H1 (cell line): ENCODE measurements around the gene ANLN. TPM values are rescaled to one million over a fixed set of nuclear protein-coding genes. Genes with fewer than 3 reads are reported as not detected.

Experiments
- CTCF ChIA-PET: fragments of 300-600 bp; sonication (Branson Sonifier 250); formaldehyde crosslinking; loops from one replicate; lab custom pipeline; 2021; ENCODE audit not compliant: partially characterized antibody; lab: Charles Lee
- POLR2A ChIA-PET: fragments of 300-600 bp; sonication (Branson Sonifier 250); formaldehyde crosslinking; loops from one replicate; lab custom pipeline; 2021; ENCODE audit warnings: inconsistent platforms; ENCODE audit not compliant: partially characterized antibody; lab: Charles Lee
- DNase-seq, 2 experiments: peaks; one replicate each; pipeline versions ENCODE4 v3.0.0 to v3.0.0-alpha.2; 2010 to 2022; ENCODE audit warnings: low spot score in 2 of 2, low read depth in 1 of 2, mixed read lengths in 1 of 2
- FAIRE-seq: peaks from 2 replicates; lab custom pipeline; 2011; peaks lifted over from hg19 to GRCh38; lab: Jason Lieb, UNC
- H2AFZ ChIP-seq: 2 replicates; pipeline ENCODE4 v1.8.1; 2012; ENCODE audit warnings: low read length, inconsistent platforms
- H2AK5ac ChIP-seq: 2 replicates; pipeline ENCODE4 v1.6.1; 2013; ENCODE audit warnings: low read depth, low read length
- H2BK120ac ChIP-seq: replicated peaks from 2 replicates; pipeline ENCODE3; 2013; ENCODE audit warnings: low read depth, low read length, inconsistent platforms
- H2BK12ac ChIP-seq: 2 replicates; pipeline ENCODE4 v1.6.1; 2013; ENCODE audit warnings: low read depth, low read length
- H2BK15ac ChIP-seq: 2 replicates; pipeline ENCODE4 v1.6.1; 2013; ENCODE audit warnings: low read length
- H2BK20ac ChIP-seq: 2 replicates; pipeline ENCODE4 v1.6.1; 2013; ENCODE audit warnings: low read length
- H2BK5ac ChIP-seq: 2 replicates; pipeline ENCODE4 v1.6.1; 2013; ENCODE audit warnings: low read depth, low read length
- H3K14ac ChIP-seq: 2 replicates; pipeline ENCODE4 v1.6.1; 2013; ENCODE audit warnings: inconsistent platforms; ENCODE audit not compliant: insufficient read length
- H3K18ac ChIP-seq: 2 replicates; pipeline ENCODE4 v1.6.1; 2013; ENCODE audit warnings: low read length; ENCODE audit errors: extremely low read depth
- H3K23ac ChIP-seq: 2 replicates; pipeline ENCODE4 v1.6.1; 2013; ENCODE audit warnings: inconsistent platforms; ENCODE audit not compliant: insufficient read length
- H3K23me2 ChIP-seq: 2 replicates; pipeline ENCODE4 v1.6.1; 2013; ENCODE audit warnings: low read depth, low read length
- H3K27ac ChIP-seq: 2 replicates; pipeline ENCODE4 v1.6.1; 2011; ENCODE audit warnings: low read depth, low read length, inconsistent platforms
- H3K27me3 ChIP-seq, 4 experiments: replicated peaks in 1 of 4; 1 replicate in 1 of 4; 2 replicates in 3 of 4; pipeline versions ENCODE4 v1.6.1 to v1.8.1; 2011 to 2013; ENCODE audit warnings: low read length in 3 of 4, mild to moderate bottlenecking in 3 of 4, inconsistent platforms in 2 of 4, mixed read lengths in 2 of 4, moderate library complexity in 1 of 4; ENCODE audit not compliant: control insufficient read depth in 3 of 4, insufficient read depth in 3 of 4; ENCODE audit errors: extremely low read depth in 1 of 4
- H3K36me3 ChIP-seq, 4 experiments: 2 replicates each; pipeline versions ENCODE4 v1.6.1 to v1.8.1; 2011 to 2013; ENCODE audit warnings: mild to moderate bottlenecking in 4 of 4, low read length in 3 of 4, moderate library complexity in 2 of 4, control low read depth in 1 of 4, inconsistent platforms in 1 of 4; ENCODE audit not compliant: insufficient read depth in 4 of 4, control insufficient read depth in 2 of 4
- H3K4ac ChIP-seq: replicated peaks from 2 replicates; pipeline ENCODE3; 2013; ENCODE audit warnings: low read length, low read depth, mixed read lengths, inconsistent platforms; ENCODE audit not compliant: insufficient read length
- H3K4me1 ChIP-seq, 4 experiments: replicated peaks in 1 of 4; 1 replicate in 1 of 4; 2 replicates in 3 of 4; pipeline versions ENCODE4 v1.6.1 to v1.8.1; 2011 to 2013; ENCODE audit warnings: low read length in 3 of 4, inconsistent platforms in 2 of 4, mixed read lengths in 1 of 4; ENCODE audit not compliant: insufficient read depth in 4 of 4, control insufficient read depth in 3 of 4
- H3K4me2 ChIP-seq, 2 experiments: 2 replicates each; pipeline versions ENCODE4 v1.6.1 to v1.8.1; 2011 to 2013; ENCODE audit warnings: low read depth in 2 of 2, low read length in 2 of 2, control low read depth in 1 of 2, inconsistent platforms in 1 of 2, mild to moderate bottlenecking in 1 of 2; ENCODE audit not compliant: insufficient read depth in 1 of 2
- H3K4me3 ChIP-seq, 4 experiments: fragments of 200-600, 300-600 bp in 1 of 4; sonication (generic), shearing (Covaris generic), sonication (Bioruptor Twin) in 1 of 4; 2 replicates each; pipeline versions ENCODE4 v1.5.1 to v1.8.1; 2011 to 2016; ENCODE audit warnings: low read length in 4 of 4, low read depth in 3 of 4, control low read depth in 2 of 4, inconsistent platforms in 2 of 4, mild to moderate bottlenecking in 2 of 4, mixed read lengths in 1 of 4, moderate library complexity in 1 of 4; ENCODE audit not compliant: insufficient read depth in 2 of 4; ENCODE audit errors: extremely low read depth in 1 of 4
- H3K56ac ChIP-seq: replicated peaks from 2 replicates; pipeline ENCODE3; 2013; ENCODE audit warnings: low read depth, mild to moderate bottlenecking, mixed read lengths, low read length, inconsistent platforms; ENCODE audit not compliant: insufficient read length
- H3K79me1 ChIP-seq: 2 replicates; pipeline ENCODE4 v1.6.1; 2013; ENCODE audit warnings: low read depth, low read length, control low read depth
- H3K79me2 ChIP-seq, 2 experiments: 2 replicates each; pipeline versions ENCODE4 v1.6.1 to v1.8.1; 2012 to 2013; ENCODE audit warnings: low read length in 2 of 2, mild to moderate bottlenecking in 2 of 2, inconsistent platforms in 1 of 2; ENCODE audit not compliant: insufficient read depth in 2 of 2, control insufficient read depth in 1 of 2
- H3K9ac ChIP-seq, 4 experiments: replicated peaks in 1 of 4; 1 replicate in 1 of 4; 2 replicates in 3 of 4; pipeline versions ENCODE4 v1.6.1 to v1.8.1; 2011 to 2013; ENCODE audit warnings: low read depth in 3 of 4, low read length in 3 of 4, control low read depth in 2 of 4, mild to moderate bottlenecking in 2 of 4, moderate library complexity in 2 of 4, inconsistent platforms in 1 of 4; ENCODE audit errors: extremely low read depth in 1 of 4
- H3K9me3 ChIP-seq, 2 experiments: 2 replicates each; pipeline versions ENCODE4 v1.6.1 to v1.8.1; 2012 to 2013; ENCODE audit warnings: mild to moderate bottlenecking in 2 of 2, moderate library complexity in 2 of 2, control low read depth in 1 of 2, inconsistent platforms in 1 of 2, low read depth in 1 of 2, low read length in 1 of 2, mixed read lengths in 1 of 2; ENCODE audit not compliant: insufficient read depth in 2 of 2
- H4K20me1 ChIP-seq, 2 experiments: replicated peaks in 1 of 2; 2 replicates each; pipeline versions ENCODE3 to v1.8.1; 2011 to 2013; ENCODE audit warnings: inconsistent platforms in 2 of 2, low read length in 2 of 2, mild to moderate bottlenecking in 1 of 2; ENCODE audit not compliant: insufficient read depth in 2 of 2, control insufficient read depth in 1 of 2
- H4K5ac ChIP-seq: 2 replicates; pipeline ENCODE4 v1.6.1; 2013; ENCODE audit warnings: low read length, low read depth, mixed read lengths, inconsistent platforms; ENCODE audit not compliant: insufficient read length
- H4K8ac ChIP-seq: 2 replicates; pipeline ENCODE4 v1.8.0; 2013; ENCODE audit warnings: mild to moderate bottlenecking, moderate library complexity, low read length, inconsistent platforms; ENCODE audit not compliant: insufficient read depth; ENCODE audit errors: extremely low read depth
- H4K91ac ChIP-seq: replicated peaks from 2 replicates; pipeline ENCODE3; 2013; ENCODE audit warnings: low read length, mixed read lengths, inconsistent platforms; ENCODE audit not compliant: insufficient read length
- ATF3 ChIP-seq: IDR thresholded peaks from 2 replicates; pipeline ENCODE4 v1.6.1; 2011; ENCODE audit warnings: low read depth, mild to moderate bottlenecking, low read length; ENCODE audit not compliant: insufficient read depth
- CBX8 ChIP-seq: fragments of 300-800, 300-1000 bp; sonication (generic); IDR thresholded peaks from 2 replicates; pipeline ENCODE4 v1.7.1; 2016; ENCODE audit warnings: low read depth, low read length, borderline replicate concordance
- CEBPB ChIP-seq: IDR thresholded peaks from 2 replicates; pipeline ENCODE4 v1.6.1; 2012; ENCODE audit warnings: low read depth, low read length
- EZH2 ChIP-seq: fragments of 200-600 bp; sonication (generic); IDR thresholded peaks from 2 replicates; pipeline ENCODE4 v1.7.1; 2012; ENCODE audit warnings: low read depth, mild to moderate bottlenecking, moderate library complexity, low read length, inconsistent platforms; ENCODE audit not compliant: severe bottlenecking
- FOSL1 ChIP-seq: IDR thresholded peaks from 2 replicates; pipeline ENCODE4 v1.6.1; 2011; ENCODE audit warnings: mild to moderate bottlenecking, low read depth, low read length, moderate library complexity; ENCODE audit not compliant: insufficient read depth
- JUN ChIP-seq: IDR thresholded peaks from 2 replicates; pipeline ENCODE4 v1.6.1; 2011; ENCODE audit warnings: low read depth, mild to moderate bottlenecking, improper control_type of control experiment, low read length
- POU5F1 ChIP-seq: IDR thresholded peaks from 2 replicates; pipeline ENCODE4 v1.6.1; 2011; ENCODE audit warnings: low read depth, mild to moderate bottlenecking, low read length, moderate library complexity
- SAP30 ChIP-seq: fragments of 300-600 bp; sonication (generic); IDR thresholded peaks from 2 replicates; pipeline ENCODE4 v1.7.1; 2012; ENCODE audit warnings: low read length, moderate library complexity, mild to moderate bottlenecking, inconsistent platforms; ENCODE audit not compliant: insufficient read depth, insufficient replicate concordance
- SP1 ChIP-seq: IDR thresholded peaks from 2 replicates; pipeline ENCODE4 v1.6.1; 2011; ENCODE audit warnings: low read depth, low read length
- TAF1 ChIP-seq: IDR thresholded peaks from 2 replicates; pipeline ENCODE4 v1.6.1; 2011; ENCODE audit warnings: mild to moderate bottlenecking, low read depth, low read length
- TCF12 ChIP-seq: IDR thresholded peaks from 2 replicates; pipeline ENCODE4 v1.6.1; 2011; ENCODE audit warnings: low read depth, mild to moderate bottlenecking, low read length
- WGBS, 2 experiments: shearing (Covaris generic) in 1 of 2; methylation state at CpG; one replicate each; pipeline versions ENCODE4 v1.1.6 to v1.1.7; 2013 to 2015; ENCODE audit warnings: low lambda C conversion rate in 2 of 2, mixed read lengths in 2 of 2, inconsistent platforms in 1 of 2, low coverage in 1 of 2, missing lambda C conversion rate in 1 of 2; ENCODE audit not compliant: insufficient replicate concordance in 2 of 2, insufficient coverage in 1 of 2, insufficient read length in 1 of 2; ENCODE audit errors: extremely low coverage in 1 of 2, missing lambda C conversion rate in 1 of 2; 5-methylcytosine and 5-hydroxymethylcytosine counted together
- polyA plus RNA-seq, 7 experiments: library from polyadenylated mRNA; depleted of rRNA in 3 of 7; stranded (reverse) in 5 of 7; unstranded in 2 of 7; fragments of >200 nt in 5 of 7; fragments of 200-250 nt in 2 of 7; gene quantifications; 1 replicate in 5 of 7; 2 replicates in 1 of 7; 4 replicates in 1 of 7; pipeline versions ENCODE4 v1.2.1 to v1.2.3, GENCODE V29; 2011 to 2013; ENCODE audit warnings: missing spikeins in 2 of 7, mixed read lengths in 2 of 7
- total RNA-seq: library from RNA; stranded (reverse); fragmentation: NEBNext Ultra II Directional; extraction: Animal tissue kit (Norgen Biotek cat#: 25700); gene quantifications from 2 replicates; pipeline ENCODE4 v1.2.1, GENCODE V29; 2021

The ANLN gene
- total and polyA plus RNA-seq, 2 of the 8 experiments (the other 6 are each of a cell fraction or from before 2014, with no cell fraction given) = 18.5 to 90.1 TPM

- Histone ChIP-seq H3K79me2 (no peaks in the 10 kb centered on the region), H3K36me3 (peaks cover 3 to 41% (median 13%) of the 10 kb centered on the region in 4 experiments), H3K14ac (no peak overlapping the region), H3K56ac (no peak overlapping the region), H3K27me3 (no peaks in the 10 kb centered on the region), H3K4ac (no peak overlapping the region), H3K4me1 (peaks cover 2 to 4% (median 3%) of the 10 kb centered on the region in 4 experiments; a peak in 4 of 7 replicates), H2BK5ac (no peak overlapping the region), H3K9me3 (no peaks in the 10 kb centered on the region), H3K4me2 (no peak overlapping the region), H2AFZ (no peak overlapping the region), H3K23ac (no peak overlapping the region), H2BK12ac (no peak overlapping the region), H4K91ac (no peak overlapping the region), H2AK5ac (no peak overlapping the region), H3K79me1 (peaks cover 2% of the 10 kb centered on the region; the same call in 1 of the 2 replicates), H3K9ac (no peak overlapping the region; a peak in 1 of 7 replicates), H4K8ac (no peak overlapping the region), H3K27ac (no peak overlapping the region), H2BK20ac (no peak overlapping the region), H3K18ac (no peak overlapping the region), H2BK15ac (no peak overlapping the region), H4K20me1 (peaks cover 0 to 2% of the 10 kb centered on the region in 2 experiments), H3K23me2 (no peaks in the 10 kb centered on the region), H2BK120ac (no peak overlapping the region), H4K5ac (no peak overlapping the region), H3K4me3 (no peak overlapping the region)
- ChIA-PET CTCF (interaction anchor here (0.6 to 2.2 kb wide), 3 partner anchors 38 to 1328 kb away, joined by 3 to 7 read pairs (median 5); no protein-coding TSS in a partner anchor), POLR2A (interaction anchor here (1.7 kb wide), 1 partner anchor 13 kb away, joined by 6 read pairs; the partner anchor contains the start of gene ANLN)
- DNase-seq (no peak), FAIRE-seq (no peak)
- TF ChIP-seq SP1 (no peak), TCF12 (no peak), EZH2 (no peak), POU5F1 (no peak), TAF1 (no peak), ATF3 (no peak), FOSL1 (no peak), CEBPB (no peak), CBX8 (no peak), SAP30 (no peak), JUN (no peak)
- 97 to 100% methylated on average over 1 to 7 of the region's 7 CpGs for WGBS, 2 experiments
Measured at GRCh38 chr7:36403452-36403851, 13.8 kb downstream of the ANLN start.
